Activated naive CD8-positive, alpha-beta T cell (primary cell): ENCODE data around the gene FGD3.

Experiments used
- H3K27ac Mint-ChIP-seq: one replicate; pipeline ENCODE4 v1.8.0; 2021; ENCODE audit warnings: mixed read lengths
- H3K27me3 Mint-ChIP-seq: one replicate; pipeline ENCODE4 v1.8.0; 2021; ENCODE audit warnings: mixed read lengths
- H3K36me3 Mint-ChIP-seq: one replicate; pipeline ENCODE4 v1.8.0; 2021; ENCODE audit warnings: mixed read lengths
- H3K4me1 Mint-ChIP-seq: one replicate; pipeline ENCODE4 v1.8.0; 2021; ENCODE audit warnings: low read depth, mixed read lengths
- H3K4me3 Mint-ChIP-seq: one replicate; pipeline ENCODE4 v1.8.0; 2021; ENCODE audit warnings: mild to moderate bottlenecking, mixed read lengths
- H3K9me3 Mint-ChIP-seq: one replicate; pipeline ENCODE4 v1.8.0; 2021; ENCODE audit warnings: low read depth, mixed read lengths

The FGD3 gene

DNA sequence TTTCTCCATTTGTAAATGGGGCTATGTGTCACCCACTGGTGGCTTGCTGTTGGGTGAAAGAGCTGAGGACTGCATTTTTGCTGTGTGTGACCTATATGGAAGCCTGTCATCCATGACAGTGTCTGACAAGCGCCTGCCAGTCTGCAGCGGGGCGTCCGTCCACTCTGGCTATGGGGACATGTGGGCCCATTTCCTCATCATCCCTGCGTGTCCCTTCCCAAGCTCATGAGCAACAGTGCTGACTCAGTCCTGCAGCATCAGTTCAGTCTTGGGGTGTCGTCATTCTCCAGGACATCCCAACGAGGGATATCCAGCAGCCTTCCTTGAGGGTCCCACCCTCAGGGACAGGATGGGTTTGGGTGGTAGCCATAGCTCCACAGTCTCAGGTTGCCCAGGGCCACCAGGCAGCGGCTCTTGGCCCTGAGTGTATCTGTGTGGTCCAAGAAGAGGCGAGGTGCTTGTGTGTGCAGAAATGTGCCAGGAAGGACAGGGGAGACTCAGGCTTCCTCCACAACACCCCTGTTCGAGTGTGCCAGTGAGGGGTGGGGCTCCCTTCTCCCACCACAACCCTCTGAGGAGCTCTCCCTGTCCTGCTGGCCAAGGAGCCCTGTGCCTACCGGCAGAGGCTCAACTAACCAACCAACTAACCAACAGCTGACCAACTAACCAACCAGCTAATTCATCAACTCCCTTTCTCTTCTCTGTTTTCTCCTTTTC is 2.1 kb downstream of the FGD3 start:
- Mint-ChIP-seq H3K4me1 (peaks cover 73% of the 10 kb centered on the region), H3K27ac (peak overlapping the region; percentile 79)

DNA sequence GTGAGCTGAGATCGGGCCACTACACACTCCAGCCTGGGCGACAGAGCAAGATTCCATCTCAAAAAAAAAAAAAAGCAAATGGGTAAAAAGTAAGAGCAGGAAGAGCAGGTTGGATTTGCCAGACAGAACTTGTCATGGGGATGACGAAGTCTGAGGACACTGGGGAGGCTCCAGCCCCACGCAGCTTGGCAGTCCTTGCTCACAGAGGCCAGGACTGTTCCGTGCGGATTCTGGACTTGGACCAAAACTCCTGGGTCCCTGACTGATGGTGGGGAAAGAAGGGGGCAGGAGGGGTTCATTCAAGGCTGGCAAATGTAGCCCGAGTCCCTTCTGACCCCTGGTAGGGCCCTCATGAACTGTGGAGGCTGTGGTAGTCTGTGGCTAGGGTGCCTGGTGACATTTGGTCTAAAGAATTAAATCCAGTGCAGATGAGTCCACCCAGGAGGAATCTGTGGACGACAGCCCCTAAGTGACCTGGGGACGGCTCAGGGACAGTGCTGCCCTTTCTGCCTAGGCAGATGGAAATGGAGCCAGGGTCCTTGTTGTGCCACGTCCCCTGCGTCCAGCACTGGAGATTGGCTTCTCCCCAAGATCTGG is 3.1 kb downstream of the FGD3 start:
- no peak overlapping the region for H3K4me3 Mint-ChIP-seq

More for the DNA sequence above, 2.1 kb downstream of the FGD3 start:
- Mint-ChIP-seq H3K9me3 (no peaks in the 10 kb centered on the region), H3K4me3 (peak overlapping the region; percentile 17), H3K36me3 (no peaks in the 10 kb centered on the region), H3K27me3 (no peaks in the 10 kb centered on the region)

GRCh38 chr9:92952906-92953610 is 5.7 kb downstream of the FGD3 start:
- Mint-ChIP-seq H3K27ac (peak overlapping the region; percentile 93), H3K27me3 (no peaks in the 10 kb centered on the region), H3K4me1 (peaks cover 91% of the 10 kb centered on the region)

More for the DNA sequence above, 3.1 kb downstream of the FGD3 start:
- Mint-ChIP-seq H3K4me1 (peaks cover 79% of the 10 kb centered on the region), H3K27me3 (no peaks in the 10 kb centered on the region), H3K27ac (no peak overlapping the region), H3K9me3 (no peaks in the 10 kb centered on the region), H3K36me3 (no peaks in the 10 kb centered on the region)

DNA sequence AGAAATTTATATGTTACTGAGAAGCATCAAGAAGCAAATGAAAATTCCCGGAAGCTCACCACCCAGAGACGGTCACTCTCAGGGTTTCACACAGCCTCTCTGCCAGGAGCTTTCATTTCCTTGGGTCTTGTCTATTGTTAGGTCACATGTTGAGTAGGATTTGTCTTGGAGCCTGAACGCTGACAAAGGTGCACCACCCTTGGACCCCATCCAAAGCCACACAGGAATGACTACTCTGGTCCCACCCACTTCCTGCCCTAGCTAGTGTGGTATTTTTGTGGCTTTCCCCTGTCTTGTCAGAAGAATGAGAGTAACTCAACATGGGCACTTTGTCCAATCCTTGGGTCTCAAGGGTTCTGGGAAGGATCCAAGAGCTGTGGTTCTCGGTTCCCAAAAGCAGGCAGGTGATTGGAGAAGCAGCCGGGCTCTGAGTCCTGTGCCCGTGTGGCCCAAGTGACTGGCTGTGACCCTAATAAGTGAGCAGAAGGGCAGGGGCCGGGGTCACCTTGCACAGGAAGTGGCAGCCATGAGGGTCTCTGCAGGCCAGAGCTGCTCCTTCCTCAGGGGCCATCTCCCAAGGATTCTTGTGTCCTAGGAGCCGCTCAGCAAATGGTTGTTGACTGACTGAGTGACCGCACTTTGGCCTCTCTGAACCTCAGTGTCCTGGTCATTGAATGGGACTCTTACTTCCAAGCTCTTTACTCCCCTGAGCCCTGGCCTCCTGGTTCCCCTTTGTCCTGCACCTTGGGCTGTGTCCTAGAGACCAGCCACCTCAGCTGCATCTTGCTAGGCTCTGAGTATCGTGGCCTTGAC is 6.9 kb downstream of the FGD3 start:
- H3K27ac Mint-ChIP-seq = peak overlapping the region; percentile 93
- peaks cover 84% of the 10 kb centered on the region for H3K4me1 Mint-ChIP-seq
- no peaks in the 10 kb centered on the region for H3K36me3 Mint-ChIP-seq
- no peaks in the 10 kb centered on the region for H3K9me3 Mint-ChIP-seq
- H3K27me3 Mint-ChIP-seq = no peaks in the 10 kb centered on the region
- peak overlapping the region; percentile 84 for H3K4me3 Mint-ChIP-seq

More at GRCh38 chr9:92952906-92953610, 5.7 kb downstream of the FGD3 start:
- Mint-ChIP-seq H3K36me3 (no peaks in the 10 kb centered on the region), H3K9me3 (no peaks in the 10 kb centered on the region), H3K4me3 (no peak overlapping the region)

DNA sequence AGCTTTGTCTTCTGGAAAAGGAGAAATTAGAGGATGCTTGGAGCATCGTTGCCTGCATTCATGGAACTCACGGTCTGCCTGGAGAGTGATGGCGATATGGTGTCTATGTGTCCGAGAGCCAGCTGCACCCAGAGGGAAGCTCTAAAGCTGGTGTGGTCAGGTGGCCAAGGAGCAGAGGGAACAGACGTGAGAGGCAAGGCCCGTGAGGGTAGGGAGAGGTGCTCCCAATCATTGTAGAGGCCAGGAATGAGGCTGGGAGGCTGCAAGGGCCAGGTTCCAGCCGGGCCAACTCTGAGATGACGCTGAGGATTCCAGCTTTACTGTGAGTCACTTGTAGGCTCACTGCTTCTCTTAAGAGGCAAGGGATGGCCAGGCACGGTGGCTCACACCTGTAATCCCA is 7.6 kb downstream of the FGD3 start:
- Mint-ChIP-seq H3K27me3 (no peaks in the 10 kb centered on the region), H3K4me1 (peaks cover 81% of the 10 kb centered on the region), H3K27ac (peak overlapping the region; percentile 93), H3K9me3 (no peaks in the 10 kb centered on the region), H3K36me3 (no peaks in the 10 kb centered on the region), H3K4me3 (peak overlapping the region; percentile 41)

- no peak overlapping the region for H3K4me3 Mint-ChIP-seq
These were observed 13.4 kb downstream of the FGD3 start for GRCh38 chr9:92960561-92961290.

GRCh38 chr9:92961627-92962302 is 14.4 kb downstream of the FGD3 start:
- H3K4me3 Mint-ChIP-seq = peak overlapping the region; percentile 30
- H3K9me3 Mint-ChIP-seq = no peaks in the 10 kb centered on the region
- H3K27ac Mint-ChIP-seq = peak overlapping the region; percentile 89
- H3K27me3 Mint-ChIP-seq = no peaks in the 10 kb centered on the region
- peaks cover 8% of the 10 kb centered on the region for H3K36me3 Mint-ChIP-seq
- H3K4me1 Mint-ChIP-seq = peaks cover 60% of the 10 kb centered on the region

More at GRCh38 chr9:92960561-92961290, 13.4 kb downstream of the FGD3 start:
- Mint-ChIP-seq H3K27me3 (no peaks in the 10 kb centered on the region), H3K4me1 (peaks cover 67% of the 10 kb centered on the region), H3K9me3 (no peaks in the 10 kb centered on the region), H3K36me3 (peaks cover 8% of the 10 kb centered on the region), H3K27ac (peak overlapping the region; percentile 89)

- H3K27me3 Mint-ChIP-seq = no peaks in the 10 kb centered on the region
- H3K36me3 Mint-ChIP-seq = peaks cover 8% of the 10 kb centered on the region
- H3K4me1 Mint-ChIP-seq = peaks cover 60% of the 10 kb centered on the region
- H3K27ac Mint-ChIP-seq = peak overlapping the region; percentile 89
- H3K9me3 Mint-ChIP-seq = no peaks in the 10 kb centered on the region
- peak overlapping the region; percentile 30 for H3K4me3 Mint-ChIP-seq
These were observed 15.0 kb downstream of the FGD3 start for GRCh38 chr9:92962303-92962649.

- Mint-ChIP-seq H3K9me3 (no peaks in the 10 kb centered on the region), H3K36me3 (peaks cover 8% of the 10 kb centered on the region), H3K4me1 (peaks cover 60% of the 10 kb centered on the region), H3K4me3 (peak overlapping the region; percentile 20), H3K27ac (peak overlapping the region; percentile 89), H3K27me3 (no peaks in the 10 kb centered on the region)
These were observed 15.5 kb downstream of the FGD3 start for GRCh38 chr9:92962846-92963245.

DNA sequence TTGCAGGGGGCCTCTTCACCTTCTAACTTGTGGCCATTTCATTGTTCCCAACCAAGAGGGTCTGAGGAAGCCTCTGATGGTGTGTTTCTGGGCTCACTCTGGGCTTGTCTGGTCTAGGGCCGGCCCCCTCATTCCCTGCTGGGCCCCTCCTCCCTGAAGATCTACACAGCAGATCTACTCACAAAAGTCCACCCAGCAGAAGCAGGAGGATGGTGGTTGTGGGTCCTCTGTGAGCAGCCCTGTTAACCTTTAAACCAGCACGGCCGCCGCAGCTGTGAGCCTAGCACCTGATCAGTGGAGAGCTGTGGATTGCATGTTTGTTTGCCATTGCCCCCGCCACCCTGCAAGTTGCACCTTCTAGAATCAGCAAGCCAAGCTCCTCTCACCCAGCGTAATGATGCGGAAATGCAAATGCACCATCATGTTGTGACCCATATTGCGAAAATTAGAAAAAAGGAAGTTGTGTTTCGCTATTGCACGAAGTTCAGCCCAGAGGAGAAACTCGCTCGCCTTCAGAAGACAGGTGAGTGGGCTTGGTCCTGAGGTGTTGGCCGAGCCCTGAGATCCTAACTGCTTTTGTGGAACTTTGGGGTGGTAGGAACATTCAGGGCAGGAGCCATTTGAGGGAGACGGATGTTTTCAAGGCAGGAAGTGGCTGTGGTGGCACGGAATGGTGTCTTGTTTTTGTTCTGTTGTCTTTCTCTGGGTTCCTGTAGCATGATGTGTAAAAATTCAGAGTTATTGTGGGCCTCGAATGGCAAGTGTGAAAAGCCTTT is 16.7 kb downstream of the FGD3 start:
- peaks cover 8% of the 10 kb centered on the region for H3K36me3 Mint-ChIP-seq
- no peaks in the 10 kb centered on the region for H3K9me3 Mint-ChIP-seq
- peak overlapping the region; percentile 100 for H3K27ac Mint-ChIP-seq
- peak overlapping the region; percentile 99 for H3K4me3 Mint-ChIP-seq
- H3K4me1 Mint-ChIP-seq = peaks cover 62% of the 10 kb centered on the region
- H3K27me3 Mint-ChIP-seq = no peaks in the 10 kb centered on the region

DNA sequence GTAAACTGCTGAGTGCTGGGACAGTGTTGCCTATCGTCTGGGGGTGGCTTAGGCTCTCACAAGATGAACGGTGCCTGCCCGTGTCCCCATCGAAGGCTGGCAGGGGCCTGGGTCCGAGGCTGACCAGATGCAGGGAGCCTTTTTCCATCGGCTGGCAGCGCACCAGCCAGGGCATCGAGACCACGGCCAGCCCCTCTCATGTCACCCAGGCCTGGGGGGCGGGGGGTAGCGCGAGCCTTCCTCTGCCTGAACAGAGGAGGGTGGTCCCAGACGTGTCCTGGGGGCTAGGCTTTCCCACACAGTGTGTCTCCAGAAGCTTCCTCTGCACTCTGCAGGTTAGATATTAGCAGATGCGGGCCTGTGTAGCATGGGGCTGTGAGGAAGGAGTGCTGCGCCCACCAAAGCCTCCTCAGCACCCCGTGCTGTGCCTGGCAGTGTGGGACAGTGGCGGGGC is 17.3 kb downstream of the FGD3 start:
- Mint-ChIP-seq H3K36me3 (peaks cover 8% of the 10 kb centered on the region), H3K4me1 (peaks cover 68% of the 10 kb centered on the region), H3K4me3 (peak overlapping the region; percentile 99), H3K9me3 (no peaks in the 10 kb centered on the region), H3K27ac (peak overlapping the region; percentile 100), H3K27me3 (no peaks in the 10 kb centered on the region)

DNA sequence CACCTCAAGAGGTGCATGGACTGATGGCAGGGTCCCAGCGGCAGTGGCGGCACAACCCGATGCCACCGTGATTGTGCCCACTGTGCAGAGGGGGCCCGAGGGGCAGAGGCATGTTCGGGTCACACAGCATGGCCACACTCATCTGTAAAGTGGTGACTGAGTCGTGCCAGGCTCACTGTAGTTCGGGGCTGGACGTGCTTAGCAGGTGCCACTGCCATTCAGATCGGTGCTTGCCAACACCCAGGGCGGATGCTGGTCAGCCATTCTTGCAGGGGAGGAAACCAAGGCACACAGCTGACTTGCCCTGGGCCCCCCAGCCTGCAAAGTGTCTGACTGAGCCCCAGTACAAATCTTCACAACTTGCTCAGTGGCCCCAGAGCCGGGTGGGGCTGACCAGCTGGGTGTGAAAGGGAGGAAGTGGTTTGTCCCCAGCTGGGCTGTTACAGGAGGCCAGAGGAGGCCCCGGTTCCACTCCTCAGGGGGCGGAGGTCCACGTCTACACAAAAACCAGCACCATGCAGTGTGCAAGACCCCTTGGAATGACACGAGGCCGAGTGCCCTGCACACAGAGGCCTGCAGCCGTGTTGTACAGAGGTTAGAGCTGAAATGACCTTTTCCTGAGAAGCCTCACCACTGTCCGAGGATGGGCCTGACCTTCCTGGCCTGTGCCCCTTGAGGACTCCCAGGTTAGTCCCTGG is 17.9 kb downstream of the FGD3 start:
- no peaks in the 10 kb centered on the region for H3K27me3 Mint-ChIP-seq
- H3K36me3 Mint-ChIP-seq = peaks cover 8% of the 10 kb centered on the region
- H3K4me1 Mint-ChIP-seq = peaks cover 68% of the 10 kb centered on the region
- no peaks in the 10 kb centered on the region for H3K9me3 Mint-ChIP-seq
- peak overlapping the region; percentile 99 for H3K4me3 Mint-ChIP-seq
- H3K27ac Mint-ChIP-seq = peak overlapping the region; percentile 100
